ENCODE measurements around the gene TXK.

The TXK gene

DNA sequence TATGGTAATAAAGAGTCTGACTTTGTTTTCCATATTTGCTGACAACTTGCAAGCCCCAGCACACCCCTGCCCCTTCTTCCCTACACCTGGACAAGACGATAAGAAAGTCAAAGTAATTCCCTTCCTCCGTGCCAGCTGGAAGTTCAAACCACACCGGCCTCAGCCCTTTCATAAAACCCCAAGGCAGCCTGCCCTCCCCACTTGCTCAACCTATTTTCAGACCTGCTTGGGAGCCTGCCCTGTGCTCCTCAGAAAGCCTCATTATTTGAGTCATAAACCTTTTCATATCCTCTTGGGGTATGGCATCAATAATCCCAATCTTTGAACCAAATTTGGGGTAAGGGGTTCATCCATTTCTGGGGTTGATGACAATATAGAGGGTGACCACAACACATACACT, 88.0 kb downstream of the TXK start:
- DNase-seq (ENCODE audit: low read depth in 1 of 2, low spot score in 1 of 2): peak in 1 of 2 experiments; percentile 5
- H3K27ac ChIP-seq (replicated peaks): no peak overlapping the region
- no peak overlapping the region for H3K4me3 ChIP-seq (replicated peaks; ENCODE audit: insufficient read depth, low read length)
- TF ChIP-seq REST (IDR thresholded peaks at IDR 0.05; ENCODE audit: insufficient replicate concordance, low read depth): no peak
- TF ChIP-seq GABPA (IDR thresholded peaks at IDR 0.05; ENCODE audit: low read depth): no peak
- TF ChIP-seq CTCF (IDR thresholded peaks at IDR 0.05; ENCODE audit: insufficient read depth, low read length): no peak
- TF ChIP-seq POLR2AphosphoS5 (IDR thresholded peaks at IDR 0.05; ENCODE audit: low read depth): no peak
- TF ChIP-seq SPI1 (IDR thresholded peaks at IDR 0.05; ENCODE audit: borderline replicate concordance, low read depth): no peak
- no peaks in the 10 kb centered on the region for H3K27me3 ChIP-seq (ENCODE audit: insufficient read depth, poor library complexity, severe bottlenecking)

DNA sequence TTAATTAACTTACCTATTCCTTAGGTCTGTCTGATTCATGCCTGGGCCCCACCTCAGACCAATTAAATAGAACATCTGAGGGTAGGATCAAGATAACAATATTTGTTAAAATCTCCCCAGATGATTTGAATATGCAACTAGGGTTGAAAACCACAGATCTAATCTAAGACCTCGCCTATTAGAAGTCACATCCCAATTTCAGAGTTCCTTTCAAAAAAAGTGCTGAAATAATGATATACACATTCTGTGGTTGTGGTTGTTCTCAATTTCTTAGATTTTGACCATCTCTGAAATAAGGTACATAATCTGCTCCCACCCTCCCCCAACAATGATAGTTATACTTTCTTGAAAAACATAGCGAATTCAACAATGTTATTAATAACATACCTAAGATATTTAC, 89.8 kb downstream of the TXK start:
- TF ChIP-seq REST (IDR thresholded peaks at IDR 0.05; ENCODE audit: insufficient replicate concordance, low read depth) (no peak), SPI1 (IDR thresholded peaks at IDR 0.05; ENCODE audit: borderline replicate concordance, low read depth) (no peak), CTCF (IDR thresholded peaks at IDR 0.05; ENCODE audit: insufficient read depth, low read length) (no peak), POLR2AphosphoS5 (IDR thresholded peaks at IDR 0.05; ENCODE audit: low read depth) (no peak), GABPA (IDR thresholded peaks at IDR 0.05; ENCODE audit: low read depth) (no peak)
- no peak for DNase-seq (ENCODE audit: low read depth in 1 of 2, low spot score in 1 of 2)
- H3K27ac ChIP-seq (replicated peaks): no peak overlapping the region
- no peaks in the 10 kb centered on the region for H3K27me3 ChIP-seq (ENCODE audit: insufficient read depth, poor library complexity, severe bottlenecking)
- no peak overlapping the region for H3K4me3 ChIP-seq (replicated peaks; ENCODE audit: insufficient read depth, low read length)

DNA sequence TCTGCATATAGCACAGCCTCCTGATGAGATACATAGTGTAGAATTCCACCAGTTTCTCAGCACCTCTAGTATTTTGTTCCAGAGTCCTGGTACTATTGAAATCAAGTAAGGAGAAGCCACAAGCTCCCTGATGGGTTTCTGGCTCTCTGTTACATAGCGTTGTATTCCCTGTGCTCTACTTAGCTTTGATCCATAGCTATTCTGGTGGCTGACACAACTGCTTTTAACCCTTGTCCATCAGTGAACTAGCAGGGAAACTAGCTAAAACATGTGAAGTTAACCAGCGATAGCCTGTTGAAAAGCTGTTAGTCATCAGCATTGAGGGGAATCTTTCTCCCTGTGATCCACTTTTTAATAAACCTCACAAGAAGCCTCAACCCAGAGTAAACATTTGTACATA, 90.5 kb downstream of the TXK start:
- Histone ChIP-seq H3K4me3 (replicated peaks; ENCODE audit: insufficient read depth, low read length) (no peak overlapping the region), H3K27me3 (ENCODE audit: insufficient read depth, poor library complexity, severe bottlenecking) (no peaks in the 10 kb centered on the region), H3K27ac (replicated peaks) (no peak overlapping the region)
- no peak for DNase-seq (ENCODE audit: low read depth in 1 of 2, low spot score in 1 of 2)
- TF ChIP-seq GABPA (IDR thresholded peaks at IDR 0.05; ENCODE audit: low read depth) (no peak), SPI1 (IDR thresholded peaks at IDR 0.05; ENCODE audit: borderline replicate concordance, low read depth) (no peak), REST (IDR thresholded peaks at IDR 0.05; ENCODE audit: insufficient replicate concordance, low read depth) (no peak), POLR2AphosphoS5 (IDR thresholded peaks at IDR 0.05; ENCODE audit: low read depth) (no peak), CTCF (IDR thresholded peaks at IDR 0.05; ENCODE audit: insufficient read depth, low read length) (no peak)
